Liver (tissue), 9 donors: Measurements from ENCODE around the gene VIM. TPM values are rescaled to one million over a fixed set of nuclear protein-coding genes. Genes with fewer than 3 reads are reported as not detected.

Experiments
- DNase-seq: peaks from one replicate; pipeline ENCODE4 v3.0.0-alpha.2; 2017; ENCODE audit warnings: low spot score
- H3K27ac ChIP-seq, 2 donors: one replicate each; pipeline ENCODE4 v1.7.0; 2013; ENCODE audit warnings: inconsistent platforms in 2 of 2, low read length in 2 of 2, control low read depth in 1 of 2, low read depth in 1 of 2, mild to moderate bottlenecking in 1 of 2
- H3K27me3 ChIP-seq, 4 donors: one replicate each; pipeline versions ENCODE4 v1.6.1 to v1.7.0; 2013; ENCODE audit warnings: low read length in 3 of 4, inconsistent platforms in 1 of 4, mild to moderate bottlenecking in 1 of 4, moderate library complexity in 1 of 4; ENCODE audit not compliant: control insufficient read depth in 4 of 4, insufficient read depth in 4 of 4
- H3K36me3 ChIP-seq, 4 donors: one replicate each; pipeline versions ENCODE4 v1.6.1 to v1.7.0; 2013; ENCODE audit warnings: low read length in 3 of 4, mild to moderate bottlenecking in 3 of 4, low read depth in 1 of 4, moderate library complexity in 1 of 4; ENCODE audit not compliant: control insufficient read depth in 4 of 4, insufficient read depth in 3 of 4
- H3K4me1 ChIP-seq, 4 donors: one replicate each; pipeline versions ENCODE4 v1.6.1 to v1.7.0; 2013; ENCODE audit warnings: low read length in 3 of 4, mild to moderate bottlenecking in 3 of 4, moderate library complexity in 1 of 4; ENCODE audit not compliant: control insufficient read depth in 4 of 4, insufficient read depth in 4 of 4
- H3K4me3 ChIP-seq, 3 donors: one replicate each; pipeline versions ENCODE4 v1.6.1 to v1.7.0; 2013; ENCODE audit warnings: low read length in 3 of 3, control low read depth in 1 of 3, low read depth in 1 of 3, mild to moderate bottlenecking in 1 of 3
- H3K9ac ChIP-seq, 2 donors: one replicate each; pipeline ENCODE4 v1.7.0; 2013; ENCODE audit warnings: low read length in 2 of 2, mild to moderate bottlenecking in 2 of 2, moderate library complexity in 2 of 2, control low read depth in 1 of 2, low read depth in 1 of 2
- H3K9me3 ChIP-seq, 4 donors: one replicate each; pipeline versions ENCODE4 v1.6.1 to v1.7.0; 2013; ENCODE audit warnings: low read length in 3 of 4; ENCODE audit not compliant: control insufficient read depth in 4 of 4
- EGR1 ChIP-seq, 2 donors: IDR thresholded peaks; 2 replicates each; pipeline ENCODE4 v1.6.1; 2016 to 2018; ENCODE audit warnings: antibody characterized with exemption in 2 of 2, low read depth in 2 of 2
- FOXA1 ChIP-seq: IDR thresholded peaks from 2 replicates; pipeline ENCODE4 v1.6.1; 2016; ENCODE audit warnings: antibody characterized with exemption
- FOXA2 ChIP-seq: IDR thresholded peaks from 2 replicates; pipeline ENCODE4 v1.6.1; 2016; ENCODE audit warnings: antibody characterized with exemption
- GABPA ChIP-seq, 2 donors: IDR thresholded peaks in 1 of 2; conservative IDR thresholded peaks in 1 of 2; 2 replicates each; pipeline ENCODE4 v1.6.1; 2016; ENCODE audit warnings: antibody characterized with exemption in 2 of 2, mild to moderate bottlenecking in 1 of 2, moderate library complexity in 1 of 2
- HNF4G ChIP-seq: IDR thresholded peaks from 2 replicates; pipeline ENCODE4 v1.6.1; 2016; ENCODE audit warnings: antibody characterized with exemption
- JUND ChIP-seq, 2 donors: IDR thresholded peaks; 2 replicates each; pipeline ENCODE4 v1.6.1; 2016; ENCODE audit warnings: antibody characterized with exemption in 2 of 2
- NR2F2 ChIP-seq: IDR thresholded peaks from 2 replicates; pipeline ENCODE4 v1.6.1; 2016; ENCODE audit warnings: antibody characterized with exemption
- RXRA ChIP-seq, 2 donors: IDR thresholded peaks; 2 replicates each; pipeline ENCODE4 v1.6.1; 2017 to 2018; ENCODE audit warnings: antibody characterized with exemption in 2 of 2, mild to moderate bottlenecking in 1 of 2
- TAF1 ChIP-seq: conservative IDR thresholded peaks from 2 replicates; pipeline ENCODE4 v1.6.1; 2016; ENCODE audit warnings: antibody characterized with exemption, mild to moderate bottlenecking
- YY1 ChIP-seq: IDR thresholded peaks from 2 replicates; pipeline ENCODE4 v1.6.1; 2016; ENCODE audit warnings: antibody characterized with exemption, mild to moderate bottlenecking
- WGBS: extraction: QIAGEN DNeasy Blood & Tissue Kit; methylation state at CpG from one replicate; pipeline ENCODE4 v1.1.7; 2013; 5-methylcytosine and 5-hydroxymethylcytosine counted together
- polyA plus RNA-seq, 2 donors: library from polyadenylated mRNA; stranded (reverse) in 1 of 2; unstranded in 1 of 2; fragments of 200-250 nt in 1 of 2; fragments of >200 nt in 1 of 2; fragmentation: Nextera tagmentation in 1 of 2; extraction: Ambion mirVana in 1 of 2; gene quantifications; one replicate each; pipeline versions ENCODE4 v1.2.1 to v1.2.3, GENCODE V29; 2013 to 2015
- total RNA-seq, 2 donors: library from RNA; depleted of rRNA; stranded (reverse); fragments of >200 nt; gene quantifications; one replicate each; pipeline ENCODE4 v1.2.3, GENCODE V29; 2014
- TF ChIP-seq, protein P1 (sequence below): IDR thresholded peaks from 2 replicates; pipeline ENCODE4 v1.6.1; 2016; ENCODE audit warnings: antibody characterized with exemption
- TF ChIP-seq, protein P2 (sequence below): IDR thresholded peaks from 2 replicates; pipeline ENCODE4 v1.6.1; 2016; ENCODE audit warnings: antibody characterized with exemption, mild to moderate bottlenecking
- TF ChIP-seq, protein P3 (sequence below): fragments of 150-350 bp; IDR thresholded peaks from 2 replicates; pipeline ENCODE4 v1.5.1; 2017; ENCODE audit warnings: improper control_type of control experiment, low read depth, low read length; ENCODE audit not compliant: missing input control
- donor health status: healthy.
- donor health status: healthy.
- donor health status: healthy.
- donor health status: healthy.
- donor health status: healthy.

Gene VIM
- total and polyA plus RNA-seq, 4 donors: 42.5 to 212 (median 100) TPM

DNA sequence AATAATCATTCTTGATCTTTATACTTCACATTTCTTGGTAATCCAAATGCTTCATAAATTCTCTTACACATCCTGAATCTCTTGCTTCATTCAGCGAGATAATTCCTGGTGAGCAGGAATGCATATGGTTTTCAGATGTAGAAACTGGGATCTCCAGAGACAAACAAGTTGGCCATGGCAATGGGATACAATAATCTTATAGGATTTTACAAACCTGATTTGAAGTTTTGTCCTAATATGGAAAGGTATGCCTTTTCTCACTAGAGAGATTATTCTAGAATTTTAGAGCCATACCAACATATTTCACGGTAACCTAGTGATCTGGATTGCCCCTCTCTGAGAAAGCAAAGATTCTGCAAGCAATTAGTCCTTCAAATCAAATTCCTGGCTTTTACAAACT lies 13.5 kb upstream of the VIM start:
- WGBS: 88% methylated on average over 2 of the region's 2 CpGs
- Histone ChIP-seq H3K4me1 (no peaks in the 10 kb centered on the region), H3K9me3 (no peaks in the 10 kb centered on the region), H3K4me3 (no peak overlapping the region), H3K9ac (no peak overlapping the region), H3K36me3 (no peaks in the 10 kb centered on the region), H3K27ac (no peak overlapping the region), H3K27me3 (no peaks in the 10 kb centered on the region)
- no peak for TF ChIP-seq NR2F2
- TF ChIP-seq GABPA (IDR thresholded peaks at IDR 0.05 in 1 of 2, conservative IDR thresholded peaks at IDR 0.05 in 1 of 2): no peak
- TF ChIP-seq EGR1 (IDR thresholded peaks at IDR 0.05; ENCODE audit: low read depth in 2 of 2): no peak
- TF ChIP-seq YY1: no peak
- TF ChIP-seq, protein P1, sequence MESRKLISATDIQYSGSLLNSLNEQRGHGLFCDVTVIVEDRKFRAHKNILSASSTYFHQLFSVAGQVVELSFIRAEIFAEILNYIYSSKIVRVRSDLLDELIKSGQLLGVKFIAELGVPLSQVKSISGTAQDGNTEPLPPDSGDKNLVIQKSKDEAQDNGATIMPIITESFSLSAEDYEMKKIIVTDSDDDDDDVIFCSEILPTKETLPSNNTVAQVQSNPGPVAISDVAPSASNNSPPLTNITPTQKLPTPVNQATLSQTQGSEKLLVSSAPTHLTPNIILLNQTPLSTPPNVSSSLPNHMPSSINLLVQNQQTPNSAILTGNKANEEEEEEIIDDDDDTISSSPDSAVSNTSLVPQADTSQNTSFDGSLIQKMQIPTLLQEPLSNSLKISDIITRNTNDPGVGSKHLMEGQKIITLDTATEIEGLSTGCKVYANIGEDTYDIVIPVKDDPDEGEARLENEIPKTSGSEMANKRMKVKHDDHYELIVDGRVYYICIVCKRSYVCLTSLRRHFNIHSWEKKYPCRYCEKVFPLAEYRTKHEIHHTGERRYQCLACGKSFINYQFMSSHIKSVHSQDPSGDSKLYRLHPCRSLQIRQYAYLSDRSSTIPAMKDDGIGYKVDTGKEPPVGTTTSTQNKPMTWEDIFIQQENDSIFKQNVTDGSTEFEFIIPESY: no peak
- no peak for TF ChIP-seq FOXA2
- TF ChIP-seq RXRA (IDR thresholded peaks at IDR 0.05): no peak
- no peak for TF ChIP-seq JUND (IDR thresholded peaks at IDR 0.05)
- DNase-seq: no peak

DNA sequence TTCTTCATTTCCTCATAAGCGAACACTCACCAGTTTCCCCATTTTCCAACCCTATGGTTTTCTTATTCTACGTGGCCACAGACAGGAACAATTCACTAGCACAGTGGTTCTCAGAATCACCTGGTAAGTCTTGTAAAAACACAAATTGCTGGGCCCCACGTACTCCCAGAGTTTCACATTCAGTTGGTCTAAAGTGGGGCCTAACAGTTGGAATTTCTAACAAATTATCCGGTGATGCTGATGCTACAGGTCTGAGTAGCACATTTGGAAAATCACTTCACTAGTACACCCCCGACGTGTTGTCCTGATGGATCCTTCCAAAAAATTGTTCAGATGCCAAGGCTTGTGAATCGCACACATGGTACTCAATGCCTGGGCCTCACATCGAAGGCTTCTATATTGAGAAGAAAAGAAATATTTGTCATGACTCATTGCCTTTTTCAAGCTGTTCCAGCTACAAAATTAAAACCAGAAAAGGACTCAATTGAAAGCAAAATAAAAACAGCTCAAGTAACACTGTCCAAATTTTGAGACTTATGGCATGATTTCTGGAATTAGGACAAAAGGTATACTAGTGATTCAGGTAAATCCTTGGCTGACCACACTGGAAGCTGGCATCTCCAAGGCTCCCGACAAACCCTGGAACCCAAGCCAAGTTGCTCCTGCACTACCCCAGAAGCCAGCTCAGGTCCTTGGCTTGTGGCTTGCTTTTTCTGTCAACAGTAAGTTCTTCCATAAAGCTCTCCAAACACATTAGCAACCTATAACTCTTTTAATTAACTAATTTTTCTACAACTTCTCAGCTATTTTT lies 12.9 kb upstream of the VIM start:
- WGBS: 85% methylated on average over 9 of the region's 9 CpGs
- Histone ChIP-seq H3K4me3 (no peak overlapping the region), H3K27ac (peak overlapping the region; percentile 4 to 37), H3K27me3 (no peaks in the 10 kb centered on the region), H3K9me3 (no peaks in the 10 kb centered on the region), H3K4me1 (no peaks in the 10 kb centered on the region), H3K9ac (no peak overlapping the region), H3K36me3 (no peaks in the 10 kb centered on the region)
- no peak for DNase-seq
- TF ChIP-seq JUND (IDR thresholded peaks at IDR 0.05): no peak
- TF ChIP-seq, protein P2, sequence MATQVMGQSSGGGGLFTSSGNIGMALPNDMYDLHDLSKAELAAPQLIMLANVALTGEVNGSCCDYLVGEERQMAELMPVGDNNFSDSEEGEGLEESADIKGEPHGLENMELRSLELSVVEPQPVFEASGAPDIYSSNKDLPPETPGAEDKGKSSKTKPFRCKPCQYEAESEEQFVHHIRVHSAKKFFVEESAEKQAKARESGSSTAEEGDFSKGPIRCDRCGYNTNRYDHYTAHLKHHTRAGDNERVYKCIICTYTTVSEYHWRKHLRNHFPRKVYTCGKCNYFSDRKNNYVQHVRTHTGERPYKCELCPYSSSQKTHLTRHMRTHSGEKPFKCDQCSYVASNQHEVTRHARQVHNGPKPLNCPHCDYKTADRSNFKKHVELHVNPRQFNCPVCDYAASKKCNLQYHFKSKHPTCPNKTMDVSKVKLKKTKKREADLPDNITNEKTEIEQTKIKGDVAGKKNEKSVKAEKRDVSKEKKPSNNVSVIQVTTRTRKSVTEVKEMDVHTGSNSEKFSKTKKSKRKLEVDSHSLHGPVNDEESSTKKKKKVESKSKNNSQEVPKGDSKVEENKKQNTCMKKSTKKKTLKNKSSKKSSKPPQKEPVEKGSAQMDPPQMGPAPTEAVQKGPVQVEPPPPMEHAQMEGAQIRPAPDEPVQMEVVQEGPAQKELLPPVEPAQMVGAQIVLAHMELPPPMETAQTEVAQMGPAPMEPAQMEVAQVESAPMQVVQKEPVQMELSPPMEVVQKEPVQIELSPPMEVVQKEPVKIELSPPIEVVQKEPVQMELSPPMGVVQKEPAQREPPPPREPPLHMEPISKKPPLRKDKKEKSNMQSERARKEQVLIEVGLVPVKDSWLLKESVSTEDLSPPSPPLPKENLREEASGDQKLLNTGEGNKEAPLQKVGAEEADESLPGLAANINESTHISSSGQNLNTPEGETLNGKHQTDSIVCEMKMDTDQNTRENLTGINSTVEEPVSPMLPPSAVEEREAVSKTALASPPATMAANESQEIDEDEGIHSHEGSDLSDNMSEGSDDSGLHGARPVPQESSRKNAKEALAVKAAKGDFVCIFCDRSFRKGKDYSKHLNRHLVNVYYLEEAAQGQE: no peak
- no peak for TF ChIP-seq HNF4G
- TF ChIP-seq TAF1: no peak
- no peak for TF ChIP-seq GABPA (IDR thresholded peaks at IDR 0.05 in 1 of 2, conservative IDR thresholded peaks at IDR 0.05 in 1 of 2)
- TF ChIP-seq, protein P3, sequence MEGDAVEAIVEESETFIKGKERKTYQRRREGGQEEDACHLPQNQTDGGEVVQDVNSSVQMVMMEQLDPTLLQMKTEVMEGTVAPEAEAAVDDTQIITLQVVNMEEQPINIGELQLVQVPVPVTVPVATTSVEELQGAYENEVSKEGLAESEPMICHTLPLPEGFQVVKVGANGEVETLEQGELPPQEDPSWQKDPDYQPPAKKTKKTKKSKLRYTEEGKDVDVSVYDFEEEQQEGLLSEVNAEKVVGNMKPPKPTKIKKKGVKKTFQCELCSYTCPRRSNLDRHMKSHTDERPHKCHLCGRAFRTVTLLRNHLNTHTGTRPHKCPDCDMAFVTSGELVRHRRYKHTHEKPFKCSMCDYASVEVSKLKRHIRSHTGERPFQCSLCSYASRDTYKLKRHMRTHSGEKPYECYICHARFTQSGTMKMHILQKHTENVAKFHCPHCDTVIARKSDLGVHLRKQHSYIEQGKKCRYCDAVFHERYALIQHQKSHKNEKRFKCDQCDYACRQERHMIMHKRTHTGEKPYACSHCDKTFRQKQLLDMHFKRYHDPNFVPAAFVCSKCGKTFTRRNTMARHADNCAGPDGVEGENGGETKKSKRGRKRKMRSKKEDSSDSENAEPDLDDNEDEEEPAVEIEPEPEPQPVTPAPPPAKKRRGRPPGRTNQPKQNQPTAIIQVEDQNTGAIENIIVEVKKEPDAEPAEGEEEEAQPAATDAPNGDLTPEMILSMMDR: no peak
- no peak for TF ChIP-seq FOXA1
- TF ChIP-seq YY1: no peak
